NCI-H2171 treated with DMSO at 0.1 percent for 48 hours (cell line): ENCODE measurements around the gene CCND3.

ENCODE experiments used
- DNase-seq: peaks from one replicate; lab custom pipeline; 2025; lab: John Stamatoyannopoulos, UW

CCND3 gene

DNA sequence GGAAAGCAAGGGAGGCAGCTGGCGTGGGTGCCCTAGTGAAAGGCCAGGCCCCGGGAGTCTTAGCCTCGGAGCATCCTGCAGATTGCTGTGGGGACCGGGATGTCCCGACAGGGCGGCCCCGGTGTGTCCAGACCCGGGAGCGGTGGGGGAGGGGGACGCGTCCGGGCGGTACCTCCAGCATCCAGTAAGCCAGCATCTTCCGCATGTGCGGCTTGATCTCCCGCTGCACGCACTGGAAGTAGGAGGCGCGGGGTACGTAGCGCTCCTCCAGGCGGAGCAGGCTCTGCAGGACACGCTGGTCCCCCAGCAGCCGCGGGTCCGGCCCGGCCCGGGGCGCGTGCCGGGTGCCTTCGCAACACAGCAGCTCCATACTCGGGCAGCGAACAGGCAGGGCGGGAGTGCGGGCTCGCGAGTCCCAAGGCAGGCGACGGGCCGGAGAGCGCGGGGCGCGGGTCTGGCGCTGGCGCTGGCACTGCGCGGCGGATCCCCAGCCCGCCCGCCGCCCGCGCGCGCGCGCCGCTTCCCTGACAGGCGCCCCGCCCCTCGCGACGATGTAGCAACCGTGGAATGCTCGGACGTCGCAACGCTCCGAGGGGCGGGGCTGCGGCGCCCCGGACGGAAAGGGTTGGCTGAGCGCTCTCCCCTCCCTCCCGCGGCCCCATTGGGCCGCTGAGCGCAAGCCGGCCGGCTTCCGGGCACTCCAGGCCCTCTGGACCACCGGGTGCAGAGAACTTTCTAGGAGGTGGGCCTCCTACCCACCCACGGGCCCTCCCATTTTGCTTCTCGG, at the start of gene CCND3:
Gene CCND3, minus strand, starts transcription at position 529 of the 787 bp plus-strand sequence. Its CDS starts 159 bp downstream, at position 370.
- peak; percentile 87 for DNase-seq

DNA sequence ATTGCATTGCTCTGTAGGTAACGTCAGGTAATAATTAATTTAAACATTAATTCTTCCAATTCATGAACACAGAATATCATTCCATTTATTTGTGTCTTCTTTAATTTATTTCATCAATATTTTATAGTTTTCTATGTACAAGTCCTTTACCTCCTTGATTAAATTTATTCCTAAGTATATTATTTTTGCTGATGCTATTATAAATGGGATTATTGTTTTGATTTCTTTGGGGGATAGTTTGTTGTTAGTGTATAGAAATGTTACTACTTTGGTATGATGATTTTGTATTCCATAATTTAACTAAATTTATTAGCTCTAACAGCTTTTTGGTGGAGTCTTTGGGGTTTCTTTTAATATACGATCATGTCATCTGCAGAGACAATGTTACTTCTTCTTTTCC, 44.7 kb upstream of the CCND3 start:
- no peak for DNase-seq

DNA sequence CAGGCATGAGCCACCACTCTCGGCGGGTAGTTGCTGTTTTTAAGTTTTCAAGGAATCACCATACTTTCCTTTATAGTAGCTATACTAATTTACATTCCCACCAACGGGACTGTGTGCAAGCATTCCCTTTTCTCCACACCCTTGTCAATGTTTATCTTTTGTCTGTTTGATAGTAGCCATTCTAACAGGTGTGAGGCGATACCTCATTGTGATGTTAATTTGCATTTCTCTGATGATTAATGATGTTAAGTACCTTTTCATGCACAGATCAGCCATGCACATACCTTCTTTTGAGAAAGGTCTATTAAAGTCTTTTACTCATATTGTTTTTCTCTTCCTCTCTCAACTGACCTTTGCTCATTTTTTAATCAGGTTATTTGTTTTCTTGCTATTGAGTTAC, 43.0 kb upstream of the CCND3 start:
- DNase-seq: no peak

- DNase-seq: no peak
Measured at GRCh38 chr6:41976794-41977484, 35.3 kb upstream of the CCND3 start.

GRCh38 chr6:41975276-41975675, 33.7 kb upstream of the CCND3 start:
- no peak for DNase-seq

DNA sequence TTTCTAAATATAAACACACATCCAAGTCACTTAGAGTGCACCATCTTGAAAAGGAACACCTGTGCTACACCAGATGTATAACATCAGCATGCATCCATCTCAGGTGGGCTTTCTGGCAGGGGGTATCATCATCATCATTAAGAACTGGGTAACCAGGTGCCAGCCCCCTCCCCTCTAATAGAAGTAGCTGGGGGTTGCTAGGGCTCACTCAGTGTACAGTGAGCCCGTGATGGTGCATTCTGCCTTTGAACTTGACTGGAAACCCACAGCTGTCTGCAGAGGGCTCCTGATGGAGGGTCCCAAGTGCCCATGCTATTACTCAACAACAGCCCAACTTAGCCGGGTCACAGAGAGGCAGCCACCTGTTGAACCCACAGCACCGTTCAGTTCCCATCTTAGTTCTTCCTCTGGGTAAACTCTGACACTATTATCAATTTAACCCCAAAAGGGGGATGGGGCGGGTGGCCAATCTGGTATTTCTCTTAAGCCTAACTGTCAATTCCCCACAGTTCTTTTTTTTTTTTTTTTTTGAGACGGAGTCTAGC, 32.7 kb upstream of the CCND3 start:
- no peak for DNase-seq

DNA sequence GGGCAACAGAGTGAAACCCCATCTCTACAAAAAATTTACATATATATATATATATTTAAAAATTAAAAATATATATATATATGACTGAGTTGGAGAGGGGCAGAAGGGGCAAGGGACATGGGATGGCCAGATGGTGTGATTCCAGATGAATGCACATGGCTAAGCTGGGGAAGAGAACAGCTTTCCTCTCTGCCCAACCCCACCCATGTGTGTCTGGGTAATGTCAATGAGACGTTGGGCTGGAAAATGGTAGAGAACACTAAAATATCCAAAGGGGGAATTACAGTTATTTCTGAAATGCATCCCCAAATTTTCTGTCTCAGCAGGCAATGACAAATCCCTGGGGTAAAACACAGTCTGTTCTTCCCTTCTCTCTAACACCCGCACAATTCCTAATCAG, 31.2 kb upstream of the CCND3 start:
- peak; percentile 78 for DNase-seq

DNA sequence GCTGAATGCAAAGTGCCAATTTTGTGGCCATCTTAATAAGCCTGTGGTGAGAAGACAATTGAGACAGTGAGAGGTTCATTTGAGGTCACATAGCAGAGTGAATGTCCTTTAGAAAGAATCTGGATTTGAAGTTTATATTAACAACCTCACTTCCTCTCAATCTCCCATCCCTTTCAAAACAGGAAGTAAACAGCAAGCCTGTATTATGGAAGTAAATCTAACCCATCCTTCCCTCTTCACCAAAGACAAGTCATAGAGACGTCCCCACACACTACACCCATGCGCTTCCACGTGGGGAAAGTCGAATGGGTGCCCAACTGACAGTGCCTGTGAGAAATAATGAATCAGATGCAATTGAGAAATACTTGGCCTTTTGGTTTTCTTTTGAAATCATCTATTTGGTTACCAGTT, 28.8 kb upstream of the CCND3 start:
- no peak for DNase-seq

DNA sequence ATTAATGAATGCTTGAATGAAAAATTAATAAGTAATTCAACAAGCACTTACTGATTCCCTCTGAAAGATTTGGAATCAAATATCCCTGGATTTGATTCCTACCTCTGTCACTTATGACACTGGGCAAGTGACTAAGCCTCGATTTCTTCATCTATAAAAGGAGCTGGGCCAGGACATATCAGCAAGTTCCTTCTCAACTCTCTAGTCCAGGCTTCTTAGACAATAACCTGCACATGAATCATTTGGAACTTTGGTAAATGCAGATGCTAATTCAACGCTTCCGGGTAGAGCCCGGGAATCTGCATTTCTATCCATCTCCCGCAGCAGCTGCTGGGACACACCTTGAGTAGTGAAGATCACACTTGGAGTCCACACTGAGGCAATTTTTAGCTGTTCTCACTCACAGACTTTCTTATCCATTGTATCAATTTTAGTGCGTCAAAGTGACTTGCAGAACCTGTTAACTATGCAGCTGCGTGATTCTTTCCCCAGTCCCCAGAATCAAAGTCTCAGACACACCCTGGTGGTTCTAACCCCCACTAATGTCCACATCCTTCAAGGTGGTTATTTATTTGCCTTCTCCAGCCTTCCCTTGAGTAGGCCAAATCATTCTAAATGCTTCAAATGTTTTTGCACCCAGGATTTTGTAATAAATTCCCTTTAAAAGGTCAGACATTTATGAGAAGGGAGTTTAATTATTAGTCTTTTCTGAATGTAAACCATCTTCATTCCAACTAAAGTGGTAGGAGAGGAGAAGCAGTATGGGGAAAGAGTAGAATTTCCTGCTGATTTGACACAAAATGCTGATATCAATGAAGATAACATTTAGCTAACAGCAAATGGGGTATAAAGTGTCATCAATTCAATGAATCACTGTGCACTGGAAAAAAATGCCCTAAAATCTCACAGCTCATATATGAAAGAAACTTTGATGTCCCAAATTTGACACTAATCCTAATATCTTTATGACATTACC, 26.0 kb upstream of the CCND3 start:
- DNase-seq: no peak

DNA sequence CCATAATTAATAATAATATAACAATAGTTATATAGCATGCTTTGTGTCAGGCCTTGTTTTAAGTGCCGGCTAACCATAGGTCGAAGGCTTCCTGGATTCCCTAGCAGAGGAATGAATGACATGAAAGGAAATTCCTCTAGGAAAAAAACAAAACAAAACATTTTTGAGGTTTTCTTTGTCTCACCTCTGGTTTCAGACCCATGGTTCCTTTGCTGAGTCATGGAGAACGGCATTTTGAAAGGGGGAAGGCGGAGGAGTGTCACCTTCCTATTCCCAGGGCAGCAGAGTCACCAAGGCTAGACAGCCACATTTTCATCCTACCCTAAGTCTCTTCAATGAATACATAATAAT, 25.3 kb upstream of the CCND3 start:
- no peak for DNase-seq

- no peak for DNase-seq
Measured at GRCh38 chr6:41966214-41966920, 24.8 kb upstream of the CCND3 start.

DNA sequence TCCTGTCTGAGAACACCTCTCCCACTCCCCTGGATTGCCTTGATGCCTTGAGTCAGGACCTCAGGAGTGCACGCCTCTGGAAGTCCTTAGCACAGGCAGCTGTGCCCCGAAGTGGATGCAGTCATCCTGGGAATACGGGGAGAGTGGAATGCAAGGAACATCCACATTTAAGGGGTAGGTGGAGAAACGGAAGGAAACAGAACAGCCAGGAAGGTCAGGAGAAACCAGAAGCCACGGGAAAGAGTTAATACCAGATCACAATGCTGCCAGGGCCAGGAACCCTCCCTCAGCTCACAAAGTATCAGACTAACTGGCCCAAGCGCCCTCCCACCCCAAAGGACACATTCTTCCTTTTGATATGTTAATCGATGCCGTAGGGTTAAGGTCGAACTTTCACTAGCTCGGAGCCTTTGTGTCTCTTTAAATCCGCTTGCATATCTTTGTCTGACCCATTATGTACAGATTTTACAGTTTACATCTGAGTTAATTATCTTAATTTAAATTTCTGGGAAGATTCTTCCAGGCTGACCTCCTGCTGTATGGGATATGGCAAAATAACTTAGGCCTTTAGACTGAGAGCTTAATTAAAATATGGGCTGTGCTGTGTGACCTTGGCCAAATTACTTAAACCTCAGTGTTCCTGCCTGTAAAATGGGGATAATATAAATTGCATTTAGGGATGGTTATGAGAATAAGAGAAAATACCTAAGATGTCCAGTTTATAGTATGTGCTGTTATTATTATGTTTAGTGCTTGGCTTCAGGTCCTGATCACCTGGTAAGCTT, 24.0 kb upstream of the CCND3 start:
- no peak for DNase-seq

- peak; percentile 81 for DNase-seq
Measured at GRCh38 chr6:41964201-41964887, 22.7 kb upstream of the CCND3 start.

DNA sequence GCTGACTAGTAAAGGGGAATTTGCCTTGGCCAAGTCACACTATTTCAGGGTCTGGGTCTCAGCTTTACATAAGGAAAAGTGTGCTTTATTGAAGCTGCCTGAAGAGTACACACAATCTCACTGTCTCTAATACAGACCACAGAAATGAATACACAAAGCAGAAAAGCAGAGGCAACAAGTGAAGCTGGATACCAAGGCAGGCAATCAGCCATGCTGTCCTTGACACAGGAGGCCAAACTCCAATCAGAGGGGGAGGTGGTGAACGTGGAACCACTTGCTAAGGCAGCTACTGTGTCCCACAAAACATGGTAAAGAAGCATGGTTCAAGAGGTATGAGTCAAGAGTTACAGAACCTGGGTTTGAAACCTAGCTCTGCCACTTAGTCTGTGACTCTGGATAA, 21.8 kb upstream of the CCND3 start:
- no peak for DNase-seq

- DNase-seq: no peak
Measured at GRCh38 chr6:41960028-41960427, 18.4 kb upstream of the CCND3 start.

DNA sequence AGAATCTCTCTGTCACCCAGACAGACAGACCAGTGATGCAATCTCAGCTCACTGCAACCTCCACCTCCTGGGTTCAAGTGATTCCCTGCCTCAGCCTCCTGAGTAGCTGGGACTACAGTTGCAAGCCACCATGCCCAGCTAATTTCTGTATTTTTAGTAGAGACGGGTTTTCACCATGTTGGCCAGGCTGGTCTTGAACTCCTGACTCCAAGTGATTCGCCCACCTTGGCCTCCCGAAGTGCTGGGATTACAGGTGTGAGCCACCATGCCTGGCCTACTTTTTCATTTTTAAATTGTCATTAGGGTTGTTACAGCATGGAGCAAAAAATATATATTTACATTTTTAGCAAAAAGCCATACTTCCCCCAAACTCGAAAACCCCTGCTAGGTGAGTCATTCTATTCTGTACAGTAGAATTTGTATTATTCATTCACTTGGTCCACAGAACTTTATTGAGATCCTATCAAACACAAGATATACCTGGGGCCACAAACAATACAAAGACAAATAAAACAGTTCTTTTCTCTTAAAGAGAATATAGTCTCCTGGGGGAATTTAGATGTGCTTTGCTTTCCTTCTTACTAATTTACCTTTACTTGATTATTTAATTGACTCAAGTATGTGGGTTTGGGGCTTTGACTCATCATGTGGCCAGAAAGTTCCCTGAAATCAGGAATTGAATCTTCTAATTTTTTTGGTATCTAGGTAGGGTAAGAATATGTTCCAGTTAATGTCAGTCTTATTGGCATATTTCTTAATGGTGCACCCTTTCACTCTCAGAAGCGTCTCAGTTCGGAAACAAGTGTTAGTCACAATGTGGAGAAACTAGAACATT, 16.6 kb upstream of the CCND3 start:
- DNase-seq: no peak

DNA sequence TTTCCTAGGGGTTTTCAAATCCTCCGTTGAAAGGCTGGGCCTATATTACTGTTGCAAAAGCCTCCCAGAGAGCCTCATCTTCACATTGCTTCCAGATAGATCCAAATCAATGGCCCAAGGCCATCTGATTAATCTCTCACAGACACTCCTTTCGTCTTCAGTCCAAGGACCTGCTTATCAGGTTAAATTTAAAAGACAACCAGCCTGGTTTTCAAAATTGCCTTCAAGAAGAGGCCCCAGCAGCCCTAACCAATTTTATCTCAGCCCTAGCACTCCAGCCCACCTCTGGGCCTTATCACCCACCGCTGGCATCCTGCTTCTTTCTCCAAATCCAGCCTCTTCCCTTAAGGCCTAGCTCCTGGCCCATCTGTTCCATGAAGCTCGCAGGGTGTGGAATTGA, 15.5 kb upstream of the CCND3 start:
- no peak for DNase-seq

DNA sequence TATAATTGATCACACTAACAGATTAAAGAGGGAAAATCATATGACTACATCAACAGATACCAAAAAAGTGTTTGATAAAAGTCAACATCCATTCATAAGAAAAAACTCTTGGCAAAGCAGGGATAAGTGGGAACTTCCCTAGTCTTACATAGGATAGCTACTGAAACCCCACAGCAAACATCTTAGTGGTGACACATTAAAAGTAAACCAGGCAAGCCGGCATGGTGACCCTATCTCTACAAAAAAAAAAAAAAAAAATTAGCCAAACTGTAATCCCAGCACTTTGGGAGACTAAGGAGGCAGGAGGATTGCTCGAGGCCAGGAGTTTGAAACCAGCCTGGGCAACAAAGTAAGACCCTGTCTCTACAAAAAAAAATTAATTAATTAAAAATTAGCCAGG, 13.8 kb upstream of the CCND3 start:
- no peak for DNase-seq

GRCh38 chr6:41954668-41955067, 13.1 kb upstream of the CCND3 start:
- no peak for DNase-seq
